Measurements from ENCODE around the gene MEOX1.
"Not testable (repeated sequence)": the region's sequence is repeated elsewhere in the genome, so short reads cannot be mapped to it uniquely, and the experiment has no call there.

The MEOX1 gene

DNA sequence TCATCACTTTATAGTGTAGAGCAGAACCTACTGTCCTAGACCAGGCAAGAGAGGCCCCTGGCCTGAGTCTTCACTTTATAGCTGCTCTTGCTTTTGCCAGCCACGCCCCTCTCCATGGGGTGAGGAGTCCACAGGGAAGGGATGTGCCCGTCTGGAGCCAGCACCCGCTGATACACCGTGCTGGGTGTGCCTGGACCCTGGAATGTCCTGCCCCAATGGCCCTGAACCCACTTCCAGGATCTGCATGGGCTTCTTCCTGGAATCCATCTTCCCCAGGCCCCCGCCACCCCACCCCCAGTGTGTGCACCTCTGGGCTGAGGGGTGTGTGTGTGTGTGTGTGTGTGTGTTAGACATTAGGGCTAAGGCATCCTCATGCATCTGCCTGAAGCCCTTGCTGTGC is 44.9 kb downstream of the MEOX1 start:
- DNase-seq (ENCODE audit: low spot score) = no peak

DNA sequence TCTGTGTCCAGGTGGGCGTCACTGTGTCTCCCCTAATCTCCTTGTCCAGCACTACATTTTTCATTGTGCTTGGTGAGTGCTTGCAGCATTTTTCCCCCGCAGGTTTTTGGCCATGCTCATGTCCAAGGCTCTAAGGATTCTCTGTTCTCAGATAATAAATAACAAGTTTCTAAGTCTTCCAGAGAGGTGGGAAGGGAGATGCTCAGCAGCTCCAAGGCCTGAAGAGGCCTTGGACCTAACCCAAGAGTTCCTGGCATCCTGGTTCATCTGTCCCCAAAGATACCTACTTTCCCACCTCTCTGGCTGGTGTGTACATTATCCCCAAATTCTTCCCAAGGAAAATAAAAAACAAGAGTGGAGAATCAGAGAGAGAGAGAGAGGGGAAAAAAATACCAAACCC is 45.3 kb downstream of the MEOX1 start:
- DNase-seq (ENCODE audit: low spot score) = no peak

DNA sequence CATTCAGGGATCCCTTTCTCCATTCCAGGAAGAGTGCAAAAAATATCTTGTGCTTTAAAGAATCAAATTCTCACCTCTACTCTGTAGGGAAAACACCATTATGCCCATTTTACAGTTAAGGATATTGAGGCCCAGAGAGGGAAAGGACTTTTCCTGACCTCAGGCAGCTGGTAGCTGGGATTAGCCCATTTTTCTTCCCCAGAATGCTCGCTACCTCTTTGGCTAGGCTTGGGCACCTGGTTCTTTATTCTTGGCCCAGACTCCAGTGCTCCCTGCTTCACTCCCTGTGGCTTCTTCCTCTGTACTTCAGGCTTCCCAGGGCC is 45.7 kb downstream of the MEOX1 start:
- DNase-seq (ENCODE audit: low spot score) = no peak

DNA sequence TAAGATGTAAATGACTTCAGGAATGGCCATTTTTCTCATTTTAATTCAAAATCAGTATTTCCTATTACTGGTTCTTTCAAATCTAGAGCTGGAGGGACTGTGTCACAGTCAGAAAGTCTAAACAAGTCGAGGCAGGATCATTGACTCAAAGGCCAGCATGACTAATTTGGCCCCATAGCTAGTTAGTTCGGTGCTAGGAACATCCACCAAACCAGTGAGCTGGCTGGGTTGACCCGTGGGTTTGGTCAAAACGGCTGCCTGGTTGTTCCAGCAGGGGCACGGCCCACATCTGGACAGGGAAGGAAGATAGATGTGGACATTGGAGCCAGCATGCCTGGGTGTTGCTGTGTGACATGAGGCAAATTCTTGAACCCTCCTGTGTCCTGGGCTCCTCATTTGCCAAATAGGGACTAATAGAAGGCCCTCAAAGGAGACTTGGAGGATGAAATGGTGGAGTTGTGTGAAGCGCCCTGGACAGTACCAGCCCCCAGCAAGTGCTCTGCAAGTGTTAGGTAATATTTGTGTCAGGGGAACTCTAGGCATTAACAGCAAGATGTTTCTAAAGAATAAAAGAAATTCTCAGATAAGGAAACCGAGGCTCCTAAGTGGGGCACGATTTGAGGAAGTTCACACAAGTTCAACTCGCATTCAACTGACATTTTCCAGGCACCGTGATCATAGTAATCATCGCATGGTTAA is 46.2 kb downstream of the MEOX1 start:
- no peak for DNase-seq (ENCODE audit: low spot score)

DNA sequence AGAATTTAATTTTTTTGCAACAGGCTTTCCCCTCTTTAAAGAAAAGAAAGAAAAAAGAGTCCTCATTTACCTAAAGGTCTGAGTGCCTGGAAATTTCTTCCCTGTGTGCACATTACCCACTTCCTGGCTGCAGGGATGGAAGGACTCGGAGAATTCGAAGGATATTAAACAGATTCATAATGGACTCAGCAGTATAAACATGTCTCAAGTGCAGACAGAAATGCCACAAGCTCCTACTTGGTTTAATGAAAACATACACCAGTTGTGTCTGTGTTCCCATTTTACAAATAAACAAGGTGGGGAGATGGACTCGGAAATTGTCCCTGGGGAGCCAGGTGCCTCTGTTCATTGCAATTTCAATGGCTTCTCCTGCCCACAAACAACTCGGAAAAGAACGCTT is 47.2 kb downstream of the MEOX1 start:
- DNase-seq (ENCODE audit: low spot score) = no peak

DNA sequence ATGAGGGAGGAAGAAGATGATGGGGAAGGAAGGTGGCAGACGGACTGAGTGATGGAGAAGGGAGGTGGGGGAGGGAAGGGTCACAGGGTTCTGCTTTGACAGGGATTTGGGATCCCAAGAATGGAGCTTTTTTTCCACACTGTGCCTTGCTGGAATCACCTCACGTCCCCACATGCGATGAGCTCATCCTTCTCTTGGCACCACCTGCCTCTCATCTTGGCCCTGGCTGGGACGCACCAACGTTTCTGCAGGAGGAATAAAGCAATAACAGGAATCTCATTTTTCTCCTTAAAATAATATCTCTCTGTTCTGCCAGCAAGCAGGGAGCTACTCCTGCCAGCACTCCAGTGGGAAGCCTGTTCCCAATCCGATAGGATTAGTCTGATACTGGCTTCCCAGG is 47.8 kb downstream of the MEOX1 start:
- DNase-seq (ENCODE audit: low spot score) = no peak

DNA sequence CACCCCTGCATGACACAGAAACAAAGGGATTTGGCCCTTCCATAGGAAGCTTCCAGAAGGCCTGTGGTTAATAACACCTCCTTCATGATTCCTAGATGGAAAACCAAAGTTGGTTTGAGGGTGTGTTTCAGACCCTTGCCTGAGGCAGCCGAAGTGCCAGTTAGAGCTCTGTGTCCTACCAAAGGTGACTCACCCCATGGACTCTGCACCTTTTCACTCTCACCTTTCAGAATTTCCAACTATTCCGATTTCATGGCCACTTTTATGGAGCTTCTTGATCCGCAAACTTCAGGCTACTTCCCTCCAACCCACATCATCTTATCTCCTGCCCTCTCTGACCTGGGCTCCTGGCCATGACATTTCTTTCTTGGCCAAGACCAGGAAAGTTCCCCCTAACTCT is 49.2 kb downstream of the MEOX1 start:
- no peak for DNase-seq (ENCODE audit: low spot score)

DNA sequence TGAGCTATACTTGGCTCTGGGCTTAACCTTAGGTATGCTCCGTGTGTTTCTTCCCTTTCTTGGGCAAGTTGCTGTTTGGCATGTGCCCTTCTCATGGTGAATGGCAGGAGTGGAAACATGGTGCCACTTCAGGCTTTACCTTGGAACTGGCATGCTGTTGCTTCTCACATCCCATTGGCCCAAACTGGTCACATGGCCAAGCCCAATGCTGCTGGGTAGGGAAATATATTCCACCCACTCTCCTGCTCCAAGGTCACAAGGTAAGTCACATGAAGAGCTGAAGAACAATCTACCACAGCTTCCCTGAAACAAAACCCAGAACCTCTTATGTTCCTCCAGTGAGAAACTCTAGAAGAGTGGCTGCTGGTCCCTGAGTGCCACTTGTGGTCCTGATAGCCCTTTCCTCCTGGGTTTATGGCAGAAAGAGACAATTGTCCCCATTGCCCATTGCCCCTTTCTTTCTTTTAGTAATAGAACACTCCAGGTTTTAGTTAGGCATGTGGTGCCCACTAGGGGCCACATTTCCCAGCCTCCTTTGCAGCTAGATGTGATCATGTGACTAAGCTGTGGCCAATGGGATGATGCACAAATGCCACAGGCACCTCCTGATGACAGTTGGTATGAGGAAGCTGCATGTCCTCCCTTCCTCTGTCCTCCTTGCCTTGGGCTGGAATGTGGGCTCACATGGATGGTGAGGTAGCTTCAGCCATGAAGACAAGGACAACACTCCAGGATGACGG is 50.3 kb downstream of the MEOX1 start:
- no peak for DNase-seq (ENCODE audit: low spot score)

DNA sequence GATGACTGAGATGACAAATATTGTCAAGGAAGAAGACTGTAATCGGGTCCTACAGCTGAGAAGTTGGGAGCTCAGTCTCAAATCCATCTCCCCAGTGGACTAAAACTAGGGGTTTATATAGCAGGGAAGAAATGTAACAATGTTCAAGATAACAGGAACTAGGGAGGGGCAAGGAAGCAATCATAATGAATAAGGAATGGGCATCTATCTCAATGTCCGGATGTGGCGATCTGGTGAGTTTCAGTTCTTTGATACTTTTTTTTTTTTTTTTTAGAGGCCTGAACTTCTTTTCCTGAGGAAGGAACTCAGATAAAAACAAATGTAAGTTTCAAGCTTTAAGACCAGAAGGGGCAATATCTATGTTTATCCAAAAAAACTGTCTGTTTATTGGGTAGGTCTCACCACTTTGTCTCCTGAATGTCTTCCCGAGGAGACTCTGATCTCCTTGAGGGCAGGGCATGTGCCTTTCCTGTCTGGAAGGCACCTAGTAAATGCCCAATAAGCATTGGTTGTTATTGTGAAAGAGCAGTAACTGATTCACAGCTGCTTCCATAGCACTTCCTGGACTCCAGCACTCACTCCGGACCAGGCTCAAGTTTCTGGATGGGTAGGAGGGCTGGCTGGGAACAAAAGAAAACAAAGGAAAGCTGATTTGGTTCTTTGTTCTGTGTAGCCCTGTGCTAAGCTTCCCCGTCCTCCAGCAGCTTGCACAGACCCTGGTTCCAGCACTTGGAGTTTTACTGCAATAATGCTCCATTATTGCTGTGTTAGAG is 51.9 kb downstream of the MEOX1 start:
- DNase-seq (ENCODE audit: low spot score) = no peak

DNA sequence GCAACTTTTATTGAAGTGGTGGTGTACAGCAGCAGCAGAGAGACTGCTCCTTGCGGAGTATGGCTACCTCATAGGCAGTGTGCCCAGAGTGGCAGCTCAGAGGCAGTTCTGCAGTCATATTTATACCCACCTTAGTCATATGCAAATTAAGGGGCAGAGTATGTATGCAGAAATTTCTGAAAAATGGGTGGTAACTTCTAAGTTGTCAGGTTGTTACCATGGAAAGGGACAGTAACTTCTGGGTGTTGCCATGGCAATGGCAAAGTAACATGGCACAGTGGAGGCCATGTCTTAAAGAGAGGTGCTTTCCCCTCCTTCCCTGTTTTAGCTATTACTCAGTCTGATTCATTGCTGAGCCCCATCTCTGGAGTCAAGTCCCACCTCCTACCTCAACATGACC is 53.4 kb downstream of the MEOX1 start:
- peak; percentile 1 for DNase-seq (ENCODE audit: low spot score)

DNA sequence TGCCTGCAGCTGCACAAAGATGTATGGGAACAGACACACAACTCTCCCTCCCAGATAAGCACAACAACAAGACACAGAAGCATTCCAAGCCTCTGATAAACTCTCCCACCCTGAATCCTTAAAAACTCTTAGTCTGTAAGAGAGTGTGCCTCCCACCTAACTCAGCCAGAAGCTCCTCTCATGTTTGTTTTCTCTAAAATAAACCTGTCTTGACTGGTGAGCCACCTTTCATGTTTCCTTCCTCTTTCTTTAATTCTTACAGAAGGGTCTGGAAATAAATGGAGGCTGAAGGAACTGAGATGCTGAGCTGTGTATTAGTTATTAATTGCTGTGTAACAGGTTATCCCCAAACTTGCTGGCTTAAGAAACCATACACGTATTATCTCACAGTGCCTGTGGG is 57.2 kb downstream of the MEOX1 start:
- no peak for DNase-seq (ENCODE audit: low spot score)

DNA sequence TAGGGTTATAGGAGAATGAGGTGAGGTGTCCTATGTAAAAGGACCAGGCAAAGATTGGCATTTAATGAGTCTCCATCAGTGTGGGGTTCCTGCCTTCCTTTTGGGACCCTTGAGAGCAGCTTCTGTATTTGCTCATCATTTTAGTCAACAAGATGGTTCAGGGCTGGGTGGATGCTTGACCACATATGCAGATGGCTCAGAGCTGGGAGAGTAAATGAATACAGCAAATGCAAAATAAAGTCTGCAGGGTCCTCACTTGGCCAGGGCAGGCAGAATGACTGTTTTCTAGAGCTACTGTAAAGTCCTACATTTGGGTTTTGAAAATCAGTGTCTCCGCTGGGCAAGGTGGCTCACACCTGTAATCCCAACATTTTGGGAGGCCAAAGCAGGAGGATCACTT is 58.4 kb downstream of the MEOX1 start:
- no peak for DNase-seq (ENCODE audit: low spot score)

DNA sequence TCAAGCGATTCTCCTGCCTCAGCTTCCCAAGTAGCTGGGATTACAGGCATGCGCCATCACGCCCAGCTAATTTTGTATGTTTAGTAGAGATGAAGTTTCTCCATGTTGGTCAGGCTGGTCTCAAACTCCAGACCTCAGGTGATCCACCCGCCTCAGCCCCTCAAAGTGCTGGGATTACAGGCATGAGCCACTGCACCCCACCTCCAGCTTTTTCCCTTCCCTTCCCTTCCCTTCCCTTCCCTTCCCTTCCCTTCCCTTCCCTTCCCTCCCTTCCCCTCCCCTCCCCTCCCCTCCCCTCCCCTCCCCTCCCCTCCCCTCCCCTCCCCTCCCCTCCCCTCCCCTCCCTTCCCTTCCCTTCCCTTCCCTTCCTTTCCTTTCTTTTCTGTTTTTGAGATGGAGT is 59.2 kb downstream of the MEOX1 start:
- DNase-seq (ENCODE audit: low spot score) = not testable (repeated sequence)

DNA sequence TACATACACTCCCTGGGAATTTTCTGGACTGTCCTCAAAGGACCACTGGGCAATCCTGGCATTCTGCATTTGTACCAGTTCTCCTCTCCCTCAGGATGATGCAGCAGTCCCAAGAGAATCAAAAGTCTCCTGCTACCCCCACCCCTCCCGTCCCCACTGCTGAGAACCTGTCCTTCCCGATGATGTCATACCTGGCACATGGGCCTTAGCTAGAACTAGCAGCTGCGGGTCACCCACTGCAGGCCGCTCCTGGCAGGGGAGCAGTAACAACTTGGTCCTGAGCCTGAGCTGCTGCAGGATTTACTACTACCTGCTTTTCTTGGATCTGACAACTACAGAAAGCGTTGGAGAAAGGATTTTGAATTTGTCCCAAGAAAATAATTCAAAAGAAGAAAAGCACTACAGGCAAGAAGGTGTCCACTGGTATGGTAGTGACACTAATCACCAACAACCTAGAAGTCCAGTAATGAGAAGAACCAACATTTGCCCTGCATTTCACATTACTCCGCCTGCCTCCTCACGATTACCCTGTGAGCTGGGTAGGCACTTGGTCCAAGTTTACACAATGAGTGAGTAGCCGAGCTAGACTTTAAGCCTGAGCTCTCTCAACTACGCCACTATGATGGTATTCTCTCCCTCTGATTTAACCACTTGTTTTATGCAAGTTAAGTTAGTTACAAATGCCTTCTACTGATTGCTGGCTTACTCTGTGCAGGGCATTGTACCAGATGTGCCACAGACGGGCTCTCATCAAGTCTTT is 60.3 kb downstream of the MEOX1 start:
- DNase-seq (ENCODE audit: low spot score) = no peak

DNA sequence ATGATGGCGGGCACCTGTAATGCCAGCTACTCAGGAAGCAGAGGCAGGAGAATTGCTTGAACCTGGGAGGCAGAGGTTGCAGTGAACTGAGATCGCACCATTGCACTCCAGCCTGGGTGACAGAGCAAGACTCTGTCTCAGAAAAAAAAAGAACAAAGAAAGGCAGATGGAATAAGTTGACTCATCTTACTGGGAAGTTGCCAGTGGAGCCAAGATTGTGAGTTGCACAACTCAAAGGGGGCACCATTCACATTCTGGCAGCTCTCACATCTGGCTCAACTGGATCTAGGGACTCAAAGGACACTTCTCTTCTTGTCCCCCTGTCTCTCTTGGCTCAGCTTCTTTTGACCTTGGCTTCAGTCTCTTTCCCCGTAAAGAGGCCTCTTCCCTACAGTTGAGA is 61.9 kb downstream of the MEOX1 start:
- no peak for DNase-seq (ENCODE audit: low spot score)

DNA sequence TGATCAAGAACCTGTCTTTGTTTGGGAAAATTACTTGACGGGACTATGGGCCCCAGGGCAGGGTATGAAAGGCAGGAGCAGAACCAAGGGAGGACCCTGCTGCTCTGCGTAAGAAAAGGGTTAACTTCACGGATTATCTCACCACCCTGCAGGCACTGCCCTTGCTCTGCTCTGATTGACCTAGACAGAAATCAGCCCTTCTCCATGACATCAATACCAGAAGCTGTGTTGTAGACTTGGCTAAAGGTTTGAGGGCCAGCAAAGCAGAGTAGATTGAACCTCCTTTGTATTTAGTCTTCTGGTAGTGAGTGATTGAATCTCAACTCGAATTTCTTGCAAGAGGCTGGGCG is 62.7 kb downstream of the MEOX1 start:
- no peak for DNase-seq (ENCODE audit: low spot score)

DNA sequence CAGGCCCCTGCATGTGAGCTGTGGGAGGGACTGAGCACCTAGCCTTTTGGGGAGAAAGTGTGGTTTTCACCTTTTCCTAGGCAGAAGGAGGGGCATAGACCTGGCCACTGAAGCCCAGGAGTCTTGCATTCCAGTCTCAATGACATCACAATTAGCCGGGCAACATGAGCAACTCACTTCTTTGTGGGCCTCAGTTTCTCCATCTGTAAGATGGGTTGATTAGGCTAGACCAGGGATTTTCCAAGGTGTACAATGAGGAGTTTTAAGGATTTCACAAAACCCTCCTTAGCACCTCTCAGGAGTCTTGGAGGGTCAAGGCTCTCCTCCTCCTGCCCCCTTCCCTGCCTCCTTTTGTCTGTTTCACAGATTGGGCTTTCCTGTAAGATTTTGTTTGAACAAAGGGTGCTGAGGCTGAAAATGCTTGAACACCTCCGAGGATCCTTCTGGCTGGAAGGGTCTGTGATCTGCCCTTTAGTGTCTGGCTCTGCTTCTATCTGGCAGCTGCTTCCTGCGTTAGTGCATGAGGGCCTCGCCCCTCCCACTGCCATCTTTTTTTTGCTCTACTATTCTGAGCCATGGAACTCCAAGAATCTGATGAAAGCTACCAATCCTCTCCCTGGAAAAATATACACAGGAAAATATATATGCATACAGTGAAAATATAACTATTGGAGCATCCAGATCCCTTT is 63.2 kb downstream of the MEOX1 start:
- no peak for DNase-seq (ENCODE audit: low spot score)

DNA sequence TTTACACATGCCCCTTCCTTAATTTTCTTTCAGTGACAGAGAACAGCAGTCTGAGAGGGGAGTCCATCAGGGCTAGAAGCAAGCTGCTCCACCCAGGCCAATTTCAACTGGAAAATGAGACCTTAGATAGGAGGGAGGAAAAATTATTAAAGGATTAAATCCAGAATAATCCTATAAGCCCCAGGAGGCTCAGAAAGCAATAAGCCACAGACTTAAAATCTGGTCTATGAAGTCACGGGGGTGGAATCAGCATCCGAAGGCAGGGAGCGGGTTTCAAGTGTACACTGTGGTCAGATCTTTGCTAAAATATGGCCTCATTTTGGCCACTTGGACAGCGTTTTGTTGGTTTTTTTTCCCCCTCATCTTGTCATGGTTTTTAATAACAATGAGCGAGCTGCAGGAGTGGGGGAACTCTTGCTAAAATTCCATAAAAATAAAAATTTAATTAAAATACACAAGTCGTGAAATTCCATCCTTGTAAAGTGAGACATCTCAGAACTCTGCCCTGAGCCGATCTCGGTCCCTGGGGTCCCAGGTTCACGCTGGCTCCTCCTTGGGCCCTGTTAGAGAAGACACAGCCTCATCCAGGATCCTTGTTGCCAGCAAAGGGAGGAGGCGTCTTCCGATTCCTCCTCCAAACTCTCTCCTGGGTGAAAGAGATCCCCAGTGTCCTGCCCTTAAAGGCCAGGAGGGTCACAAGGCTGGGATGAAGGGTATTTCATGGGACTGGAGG is 63.9 kb downstream of the MEOX1 start:
- no peak for DNase-seq (ENCODE audit: low spot score)

DNA sequence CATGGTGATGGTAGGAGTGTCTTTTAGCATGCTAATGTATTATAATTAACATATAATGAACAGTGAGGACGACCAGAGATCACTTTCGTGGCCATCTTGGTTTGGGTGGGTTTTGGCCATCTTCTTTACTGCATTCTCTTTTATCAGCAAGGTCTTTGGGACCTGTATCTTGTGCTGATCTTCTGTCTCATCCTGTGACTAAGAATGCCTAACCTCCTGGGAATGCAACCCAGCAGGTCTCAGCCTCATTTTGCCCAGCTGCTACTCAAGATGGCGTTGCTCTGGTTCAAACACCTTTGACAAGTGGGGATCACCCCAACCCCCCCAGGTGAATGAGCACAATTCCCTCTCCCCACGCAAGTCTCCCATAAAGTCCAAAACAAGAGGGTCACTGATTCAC is 66.3 kb downstream of the MEOX1 start:
- no peak for DNase-seq (ENCODE audit: low spot score)

DNA sequence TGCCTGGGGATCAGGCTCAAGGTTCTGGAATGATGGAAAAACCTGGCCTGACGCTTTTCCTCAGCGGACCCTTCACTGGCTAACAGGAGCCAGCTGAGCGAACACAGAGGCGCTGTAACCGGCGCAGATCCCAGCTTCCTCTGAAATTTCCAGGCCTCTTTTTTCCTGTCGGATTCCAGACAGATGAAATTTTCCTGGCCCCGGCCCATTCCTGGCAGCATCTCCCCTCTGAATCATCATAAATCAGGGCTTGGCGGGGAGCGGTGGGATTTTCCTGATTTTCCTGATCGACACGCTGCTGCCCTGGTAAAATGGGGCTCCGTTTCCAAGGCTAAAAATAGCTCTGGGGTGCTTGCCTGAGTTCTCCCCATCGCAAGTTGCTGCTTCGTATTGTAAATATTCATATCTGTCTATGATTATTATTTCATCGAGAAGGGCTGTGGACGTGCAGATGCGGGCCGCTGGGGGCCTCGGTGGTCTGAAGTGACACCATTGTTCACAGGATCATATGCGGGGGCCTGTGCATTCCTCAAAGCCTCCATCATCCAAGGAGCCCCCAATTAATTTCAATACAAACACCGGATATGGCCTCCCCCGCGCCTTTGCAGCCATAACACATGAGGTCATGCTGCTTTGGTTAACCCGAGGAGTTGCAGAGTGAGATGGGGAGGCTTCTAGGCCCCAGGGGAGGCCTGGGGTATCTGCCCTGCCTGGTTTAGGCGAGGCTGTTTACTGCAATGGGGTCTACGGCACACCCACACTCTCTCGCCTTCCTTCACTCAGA is 69.8 kb downstream of the MEOX1 start:
- no peak for DNase-seq (ENCODE audit: low spot score)

DNA sequence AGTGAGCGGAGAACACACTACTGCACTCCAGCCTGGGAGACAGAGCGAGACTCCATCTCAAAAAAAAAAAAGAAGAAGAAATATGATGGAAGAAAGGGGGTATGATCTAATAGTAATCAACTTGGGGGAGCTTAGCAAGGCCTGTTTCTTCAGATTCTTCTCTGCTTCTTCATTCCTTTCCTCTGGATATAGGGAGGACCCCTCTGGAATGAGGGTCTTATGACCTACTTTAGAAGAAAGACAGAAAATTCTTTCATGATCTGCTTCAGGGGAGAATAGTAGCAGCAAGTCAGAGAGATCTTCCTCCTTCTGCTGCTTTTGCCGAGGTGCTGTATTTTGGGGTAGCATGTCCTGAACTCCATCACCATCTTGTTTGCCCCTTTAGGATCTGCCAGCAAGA is 70.7 kb downstream of the MEOX1 start:
- DNase-seq (ENCODE audit: low spot score) = no peak
